GM18867 (cell line): ENCODE measurements around the gene NVL.
"Not testable (repeated sequence)": the region's sequence is repeated elsewhere in the genome, so short reads cannot be mapped to it uniquely, and the experiment has no call there.

Experiments
- ATAC-seq: cut with Tn5 transposase; IDR thresholded peaks from one replicate; pipeline ENCODE4 v1.9.1; 2021; ENCODE audit warnings: mild to moderate bottlenecking, moderate library complexity; ENCODE audit not compliant: unreplicated experiment

The NVL gene

GRCh38 chr1:224338150-224338838 is 8.3 kb upstream of the NVL start:
- no peak for ATAC-seq

- no peak for ATAC-seq
Observed at GRCh38 chr1:224333939-224334786, 4.2 kb upstream of the NVL start.

GRCh38 chr1:224333309-224333926 is 3.4 kb upstream of the NVL start:
- peak; percentile 55 for ATAC-seq

- ATAC-seq: no peak
Observed at GRCh38 chr1:224331824-224332223, 1.9 kb upstream of the NVL start.

GRCh38 chr1:224331326-224331725 is 1.4 kb upstream of the NVL start:
- ATAC-seq: no peak

- ATAC-seq: no peak
Observed at GRCh38 chr1:224329484-224329841, 509 bp downstream of the NVL start.

GRCh38 chr1:224328644-224329043 is 1.3 kb downstream of the NVL start:
- ATAC-seq: no peak

- no peak for ATAC-seq
Observed at GRCh38 chr1:224325959-224326358, 4.0 kb downstream of the NVL start.

- ATAC-seq: no peak
Observed at GRCh38 chr1:224321706-224322105, 8.3 kb downstream of the NVL start.

- no peak for ATAC-seq
Observed at GRCh38 chr1:224317383-224318045, 12.5 kb downstream of the NVL start.

- ATAC-seq: no peak
Observed at GRCh38 chr1:224312025-224312424, 17.9 kb downstream of the NVL start.

- not testable (repeated sequence) for ATAC-seq
Observed at GRCh38 chr1:224311503-224311902, 18.5 kb downstream of the NVL start.

- no peak for ATAC-seq
Observed at GRCh38 chr1:224308064-224308463, 21.9 kb downstream of the NVL start.

GRCh38 chr1:224304767-224305166 is 25.2 kb downstream of the NVL start:
- ATAC-seq: no peak

GRCh38 chr1:224302947-224303346 is 27.0 kb downstream of the NVL start:
- ATAC-seq: no peak

GRCh38 chr1:224301391-224301790 is 28.6 kb downstream of the NVL start:
- ATAC-seq: no peak

- ATAC-seq: no peak
Observed at GRCh38 chr1:224300346-224300745, 29.6 kb downstream of the NVL start.

GRCh38 chr1:224298346-224299330 is 31.3 kb downstream of the NVL start:
- no peak for ATAC-seq

GRCh38 chr1:224294775-224295174 is 35.2 kb downstream of the NVL start:
- ATAC-seq: no peak

GRCh38 chr1:224292419-224292818 is 37.6 kb downstream of the NVL start:
- ATAC-seq: no peak
